A549 (cell line): ENCODE data around the gene CBFA2T3.

Source experiments
- CBX8 ChIP-seq: fragments of 200-600 bp; sonication (generic); IDR thresholded peaks from 2 replicates; pipeline ENCODE4 v1.6.1; 2016
- CHD2 ChIP-seq: fragments of 150-350 bp; IDR thresholded peaks from 2 replicates; pipeline ENCODE4 v1.6.1; 2014; ENCODE audit warnings: low read length; ENCODE audit not compliant: partially characterized antibody
- POLR2A ChIP-seq: IDR thresholded peaks from 2 replicates; pipeline ENCODE4 v1.6.1; 2012; ENCODE audit warnings: mild to moderate bottlenecking, low read length
- RARB ChIP-seq: fragments of 250-450 bp; sonication (Bioruptor Pico); IDR thresholded peaks from 2 replicates; pipeline ENCODE4 v1.8.0; 2021; ENCODE audit warnings: mild to moderate bottlenecking, moderate library complexity
- SMC3 ChIP-seq: fragments of >200 bp; sonication (Bioruptor Twin); formaldehyde crosslinking; IDR thresholded peaks from 3 replicates; pipeline ENCODE4 v1.6.1; 2018; ENCODE audit warnings: inconsistent platforms
- TP53 ChIP-seq: fragments of 250-450 bp; sonication (Bioruptor Pico); IDR thresholded peaks from 2 replicates; pipeline ENCODE4 v1.5.0; 2021; ENCODE audit warnings: mild to moderate bottlenecking, moderate library complexity
- ZNF302 ChIP-seq: fragments of 250-450 bp; sonication (Bioruptor Pico); IDR thresholded peaks from 2 replicates; pipeline ENCODE4 v1.9.0; 2021; ENCODE audit warnings: inconsistent platforms, mild to moderate bottlenecking, moderate library complexity
- TF ChIP-seq, protein P1 (sequence below): fragments of >200 bp; sonication (Bioruptor Twin); formaldehyde crosslinking; IDR thresholded peaks from 3 replicates; pipeline ENCODE4 v1.5.1; 2016
- TF ChIP-seq, protein P2 (sequence below): fragments of 200-600 bp; sonication (generic); IDR thresholded peaks from 2 replicates; pipeline ENCODE4 v1.6.1; 2016; ENCODE audit warnings: antibody characterized with exemption, mild to moderate bottlenecking, moderate library complexity

DNA sequence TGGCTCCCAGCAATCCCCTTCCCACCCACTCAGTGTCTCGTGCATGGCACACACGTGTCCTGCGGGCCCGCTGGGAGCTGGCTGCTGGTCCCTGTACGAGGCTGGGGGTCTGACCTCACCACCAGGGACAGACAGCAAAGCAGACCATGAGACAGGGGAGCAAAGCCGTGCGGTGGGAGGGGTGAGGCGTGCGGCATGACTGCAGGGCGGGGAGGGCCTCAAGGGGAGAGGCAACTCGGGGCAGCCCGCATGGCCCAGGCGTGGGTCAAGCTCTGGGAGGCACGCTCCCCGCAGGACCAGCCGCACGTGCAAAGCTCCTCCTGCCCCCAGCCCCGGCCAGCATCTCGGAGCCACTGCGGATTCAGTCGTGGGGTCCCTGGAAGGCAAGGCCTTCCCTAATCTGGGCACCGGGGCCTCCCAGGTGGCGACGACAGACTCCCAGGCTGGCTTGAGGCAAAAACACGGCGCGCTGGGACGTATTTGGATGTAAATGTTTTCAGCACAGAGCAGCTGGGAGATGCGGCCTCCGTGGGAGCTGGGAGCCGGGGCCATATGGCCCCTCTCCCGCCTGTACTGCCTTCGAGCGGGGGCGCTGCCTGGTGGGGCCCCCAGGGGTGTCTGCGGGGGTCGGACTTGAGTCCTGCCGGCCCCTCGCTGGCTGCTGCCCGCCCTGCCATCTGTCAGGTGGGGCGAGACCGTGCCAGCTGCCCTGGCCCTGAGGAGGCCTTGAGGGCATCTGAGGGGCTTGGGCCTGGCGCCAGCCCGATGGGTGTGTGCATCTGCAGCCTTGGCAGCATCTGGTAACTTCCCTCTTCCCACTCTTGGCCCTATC is 12.2 kb upstream of the CBFA2T3 start:
- TF ChIP-seq TP53 (CRISPR knock-in tag) (no peak), POLR2A (no peak), CHD2 (no peak), CBX8 (no peak), SMC3 (no peak), RARB (CRISPR knock-in tag) (no peak), ZNF302 (no peak)
- TF ChIP-seq, protein P1, sequence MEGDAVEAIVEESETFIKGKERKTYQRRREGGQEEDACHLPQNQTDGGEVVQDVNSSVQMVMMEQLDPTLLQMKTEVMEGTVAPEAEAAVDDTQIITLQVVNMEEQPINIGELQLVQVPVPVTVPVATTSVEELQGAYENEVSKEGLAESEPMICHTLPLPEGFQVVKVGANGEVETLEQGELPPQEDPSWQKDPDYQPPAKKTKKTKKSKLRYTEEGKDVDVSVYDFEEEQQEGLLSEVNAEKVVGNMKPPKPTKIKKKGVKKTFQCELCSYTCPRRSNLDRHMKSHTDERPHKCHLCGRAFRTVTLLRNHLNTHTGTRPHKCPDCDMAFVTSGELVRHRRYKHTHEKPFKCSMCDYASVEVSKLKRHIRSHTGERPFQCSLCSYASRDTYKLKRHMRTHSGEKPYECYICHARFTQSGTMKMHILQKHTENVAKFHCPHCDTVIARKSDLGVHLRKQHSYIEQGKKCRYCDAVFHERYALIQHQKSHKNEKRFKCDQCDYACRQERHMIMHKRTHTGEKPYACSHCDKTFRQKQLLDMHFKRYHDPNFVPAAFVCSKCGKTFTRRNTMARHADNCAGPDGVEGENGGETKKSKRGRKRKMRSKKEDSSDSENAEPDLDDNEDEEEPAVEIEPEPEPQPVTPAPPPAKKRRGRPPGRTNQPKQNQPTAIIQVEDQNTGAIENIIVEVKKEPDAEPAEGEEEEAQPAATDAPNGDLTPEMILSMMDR: no peak
- TF ChIP-seq, protein P2, sequence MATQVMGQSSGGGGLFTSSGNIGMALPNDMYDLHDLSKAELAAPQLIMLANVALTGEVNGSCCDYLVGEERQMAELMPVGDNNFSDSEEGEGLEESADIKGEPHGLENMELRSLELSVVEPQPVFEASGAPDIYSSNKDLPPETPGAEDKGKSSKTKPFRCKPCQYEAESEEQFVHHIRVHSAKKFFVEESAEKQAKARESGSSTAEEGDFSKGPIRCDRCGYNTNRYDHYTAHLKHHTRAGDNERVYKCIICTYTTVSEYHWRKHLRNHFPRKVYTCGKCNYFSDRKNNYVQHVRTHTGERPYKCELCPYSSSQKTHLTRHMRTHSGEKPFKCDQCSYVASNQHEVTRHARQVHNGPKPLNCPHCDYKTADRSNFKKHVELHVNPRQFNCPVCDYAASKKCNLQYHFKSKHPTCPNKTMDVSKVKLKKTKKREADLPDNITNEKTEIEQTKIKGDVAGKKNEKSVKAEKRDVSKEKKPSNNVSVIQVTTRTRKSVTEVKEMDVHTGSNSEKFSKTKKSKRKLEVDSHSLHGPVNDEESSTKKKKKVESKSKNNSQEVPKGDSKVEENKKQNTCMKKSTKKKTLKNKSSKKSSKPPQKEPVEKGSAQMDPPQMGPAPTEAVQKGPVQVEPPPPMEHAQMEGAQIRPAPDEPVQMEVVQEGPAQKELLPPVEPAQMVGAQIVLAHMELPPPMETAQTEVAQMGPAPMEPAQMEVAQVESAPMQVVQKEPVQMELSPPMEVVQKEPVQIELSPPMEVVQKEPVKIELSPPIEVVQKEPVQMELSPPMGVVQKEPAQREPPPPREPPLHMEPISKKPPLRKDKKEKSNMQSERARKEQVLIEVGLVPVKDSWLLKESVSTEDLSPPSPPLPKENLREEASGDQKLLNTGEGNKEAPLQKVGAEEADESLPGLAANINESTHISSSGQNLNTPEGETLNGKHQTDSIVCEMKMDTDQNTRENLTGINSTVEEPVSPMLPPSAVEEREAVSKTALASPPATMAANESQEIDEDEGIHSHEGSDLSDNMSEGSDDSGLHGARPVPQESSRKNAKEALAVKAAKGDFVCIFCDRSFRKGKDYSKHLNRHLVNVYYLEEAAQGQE: no peak
